HG02798 (cell line): Measurements from ENCODE around the gene CCDC34.
"Not testable (repeated sequence)": the region's sequence is repeated elsewhere in the genome, so short reads cannot be mapped to it uniquely, and the experiment has no call there.

ENCODE experiments used
- ATAC-seq: cut with Tn5 transposase; IDR thresholded peaks from one replicate; pipeline ENCODE4 v1.9.1; 2021; ENCODE audit warnings: mild to moderate bottlenecking; ENCODE audit not compliant: unreplicated experiment, poor library complexity

CCDC34 gene

GRCh38 chr11:27370374-27370773 lies 7.4 kb upstream of the CCDC34 start:
- ATAC-seq = no peak

GRCh38 chr11:27367881-27368280 lies 4.9 kb upstream of the CCDC34 start:
- ATAC-seq = no peak

- ATAC-seq = no peak
Observed at GRCh38 chr11:27363576-27364117, 632 bp upstream of the CCDC34 start.

GRCh38 chr11:27361649-27362431 lies 1.2 kb downstream of the CCDC34 start:
- ATAC-seq = no peak

GRCh38 chr11:27358296-27358695 lies 4.7 kb downstream of the CCDC34 start:
- ATAC-seq = no peak

- no peak for ATAC-seq
Observed at GRCh38 chr11:27357250-27357649, 5.8 kb downstream of the CCDC34 start.

GRCh38 chr11:27356624-27357222 lies 6.3 kb downstream of the CCDC34 start:
- no peak for ATAC-seq

GRCh38 chr11:27355575-27356104 lies 7.4 kb downstream of the CCDC34 start:
- no peak for ATAC-seq

- no peak for ATAC-seq
Observed at GRCh38 chr11:27354359-27354965, 8.6 kb downstream of the CCDC34 start.

GRCh38 chr11:27353593-27354358 lies 9.2 kb downstream of the CCDC34 start:
- ATAC-seq = no peak

- no peak for ATAC-seq
Observed at GRCh38 chr11:27352781-27353180, 10.2 kb downstream of the CCDC34 start.

GRCh38 chr11:27350511-27350910 lies 12.5 kb downstream of the CCDC34 start:
- no peak for ATAC-seq

GRCh38 chr11:27349919-27350318 lies 13.1 kb downstream of the CCDC34 start:
- ATAC-seq = no peak

GRCh38 chr11:27348340-27348873 lies 14.6 kb downstream of the CCDC34 start:
- ATAC-seq = no peak

GRCh38 chr11:27347359-27348339 lies 15.4 kb downstream of the CCDC34 start:
- ATAC-seq = no peak

- ATAC-seq = no peak
Observed at GRCh38 chr11:27339941-27340340, 23.1 kb downstream of the CCDC34 start.

GRCh38 chr11:27334764-27335163 lies 28.3 kb downstream of the CCDC34 start:
- not testable (repeated sequence) for ATAC-seq

GRCh38 chr11:27331981-27332380 lies 31.0 kb downstream of the CCDC34 start:
- ATAC-seq = no peak
